Measurements from ENCODE around the gene CABLES2.

Gene CABLES2

GRCh38 chr20:62356589-62357186 is 50.4 kb downstream of the CABLES2 start:
- H3K27ac ChIP-seq (ENCODE audit: low read length): no peak overlapping the region
- no peaks in the 10 kb centered on the region for H3K9me3 ChIP-seq (ENCODE audit: insufficient read depth, low read length)
- H3K4me3 ChIP-seq (ENCODE audit: low read length): no peak overlapping the region
- no peak overlapping the region for H3K4me2 ChIP-seq (ENCODE audit: low read length)
- H3K9ac ChIP-seq (ENCODE audit: low read length): no peak overlapping the region
- H2AFZ ChIP-seq (ENCODE audit: low read depth, low read length): no peak overlapping the region
- no peaks in the 10 kb centered on the region for H3K4me1 ChIP-seq (ENCODE audit: low read length)
- peaks cover 3% of the 10 kb centered on the region; the same call in 1 of the 2 replicates for H4K20me1 ChIP-seq (ENCODE audit: insufficient read depth, low read length)
- no peak for TF ChIP-seq EZH2phosphoT487 (IDR thresholded peaks at IDR 0.05; ENCODE audit: low read depth)
- no peak for TF ChIP-seq CTCF (IDR thresholded peaks at IDR 0.05; ENCODE audit: low read depth, low read length)
- H3K36me3 ChIP-seq (replicated peaks; ENCODE audit: low read depth, low read length): no peaks in the 10 kb centered on the region
- H3K79me2 ChIP-seq (ENCODE audit: low read length): no peaks in the 10 kb centered on the region
- H3K27me3 ChIP-seq (ENCODE audit: low read depth, low read length): no peaks in the 10 kb centered on the region

- Histone ChIP-seq H3K4me1 (ENCODE audit: low read length) (no peaks in the 10 kb centered on the region), H4K20me1 (ENCODE audit: insufficient read depth, low read length) (peaks cover 3% of the 10 kb centered on the region; the same call in 1 of the 2 replicates), H2AFZ (ENCODE audit: low read depth, low read length) (no peak overlapping the region), H3K4me2 (ENCODE audit: low read length) (no peak overlapping the region), H3K9ac (ENCODE audit: low read length) (no peak overlapping the region), H3K4me3 (ENCODE audit: low read length) (no peak overlapping the region), H3K79me2 (ENCODE audit: low read length) (no peaks in the 10 kb centered on the region), H3K36me3 (replicated peaks; ENCODE audit: low read depth, low read length) (no peaks in the 10 kb centered on the region), H3K27me3 (ENCODE audit: low read depth, low read length) (no peaks in the 10 kb centered on the region), H3K27ac (ENCODE audit: low read length) (no peak overlapping the region), H3K9me3 (ENCODE audit: insufficient read depth, low read length) (no peaks in the 10 kb centered on the region)
- TF ChIP-seq CTCF (IDR thresholded peaks at IDR 0.05; ENCODE audit: low read depth, low read length): no peak
- no peak for TF ChIP-seq EZH2phosphoT487 (IDR thresholded peaks at IDR 0.05; ENCODE audit: low read depth)
These were observed 51.1 kb downstream of the CABLES2 start for GRCh38 chr20:62355878-62356588.

GRCh38 chr20:62355516-62355877 is 51.6 kb downstream of the CABLES2 start:
- no peak overlapping the region for H3K9ac ChIP-seq (ENCODE audit: low read length)
- no peaks in the 10 kb centered on the region for H3K36me3 ChIP-seq (replicated peaks; ENCODE audit: low read depth, low read length)
- H3K27me3 ChIP-seq (ENCODE audit: low read depth, low read length): no peaks in the 10 kb centered on the region
- no peaks in the 10 kb centered on the region for H3K9me3 ChIP-seq (ENCODE audit: insufficient read depth, low read length)
- no peaks in the 10 kb centered on the region for H3K79me2 ChIP-seq (ENCODE audit: low read length)
- no peak for TF ChIP-seq EZH2phosphoT487 (IDR thresholded peaks at IDR 0.05; ENCODE audit: low read depth)
- no peak for TF ChIP-seq CTCF (IDR thresholded peaks at IDR 0.05; ENCODE audit: low read depth, low read length)
- H3K4me3 ChIP-seq (ENCODE audit: low read length): no peak overlapping the region
- no peaks in the 10 kb centered on the region for H3K4me1 ChIP-seq (ENCODE audit: low read length)
- no peak overlapping the region for H3K27ac ChIP-seq (ENCODE audit: low read length)
- no peak overlapping the region for H3K4me2 ChIP-seq (ENCODE audit: low read length)
- H4K20me1 ChIP-seq (ENCODE audit: insufficient read depth, low read length): peaks cover 3% of the 10 kb centered on the region; the same call in 1 of the 2 replicates
- H2AFZ ChIP-seq (ENCODE audit: low read depth, low read length): no peak overlapping the region

GRCh38 chr20:62354811-62355341 is 52.2 kb downstream of the CABLES2 start:
- H3K4me3 ChIP-seq (ENCODE audit: low read length): no peak overlapping the region
- H3K79me2 ChIP-seq (ENCODE audit: low read length): no peaks in the 10 kb centered on the region
- peaks cover 3% of the 10 kb centered on the region; the same call in 1 of the 2 replicates for H4K20me1 ChIP-seq (ENCODE audit: insufficient read depth, low read length)
- no peak overlapping the region for H3K4me2 ChIP-seq (ENCODE audit: low read length)
- no peak overlapping the region for H3K9ac ChIP-seq (ENCODE audit: low read length)
- no peaks in the 10 kb centered on the region for H3K27me3 ChIP-seq (ENCODE audit: low read depth, low read length)
- no peak for TF ChIP-seq EZH2phosphoT487 (IDR thresholded peaks at IDR 0.05; ENCODE audit: low read depth)
- no peak for TF ChIP-seq CTCF (IDR thresholded peaks at IDR 0.05; ENCODE audit: low read depth, low read length)
- H3K36me3 ChIP-seq (replicated peaks; ENCODE audit: low read depth, low read length): no peaks in the 10 kb centered on the region
- no peak overlapping the region for H3K27ac ChIP-seq (ENCODE audit: low read length)
- no peaks in the 10 kb centered on the region for H3K4me1 ChIP-seq (ENCODE audit: low read length)
- H2AFZ ChIP-seq (ENCODE audit: low read depth, low read length): no peak overlapping the region
- no peaks in the 10 kb centered on the region for H3K9me3 ChIP-seq (ENCODE audit: insufficient read depth, low read length)
